ENCODE results near the gene TAS2R14.
A peak's percentile ranks its signal among the peaks of the same experiment; 100 is the strongest.

Gene TAS2R14

GRCh38 chr12:10939163-10939562 is at the start of gene TAS2R14:
TAS2R14 (minus strand) TSS chr12:10939263; CDS start chr12:10939207, 56 bp downstream.
- DNase-seq (ENCODE audit: low spot score): no peak

GRCh38 chr12:10986812-10987211 is 47.7 kb upstream of the TAS2R14 start, which contains the start of gene TAS2R50:
TAS2R50 (minus strand) TSS chr12:10986912; CDS start chr12:10986860, 52 bp downstream.
- no peak for DNase-seq (ENCODE audit: low spot score)

GRCh38 chr12:10982244-10982643 is 43.2 kb upstream of the TAS2R14 start:
- DNase-seq (ENCODE audit: low spot score): peak; percentile 88

GRCh38 chr12:10974965-10975364 is 35.9 kb upstream of the TAS2R14 start:
- no peak for DNase-seq (ENCODE audit: low spot score)

GRCh38 chr12:10968765-10969456 is 29.8 kb upstream of the TAS2R14 start:
- DNase-seq (ENCODE audit: low spot score): no peak

GRCh38 chr12:10967409-10967808 is 28.3 kb upstream of the TAS2R14 start:
- no peak for DNase-seq (ENCODE audit: low spot score)

GRCh38 chr12:10966314-10966713 is 27.3 kb upstream of the TAS2R14 start:
- no peak for DNase-seq (ENCODE audit: low spot score)

- DNase-seq (ENCODE audit: low spot score): no peak
Observed at GRCh38 chr12:10965476-10965875, 26.4 kb upstream of the TAS2R14 start.

GRCh38 chr12:10960211-10960610 is 21.1 kb upstream of the TAS2R14 start:
- DNase-seq (ENCODE audit: low spot score): no peak

GRCh38 chr12:10959804-10960203 is 20.7 kb upstream of the TAS2R14 start:
- DNase-seq (ENCODE audit: low spot score): no peak

- DNase-seq (ENCODE audit: low spot score): no peak
Observed at GRCh38 chr12:10957741-10958140, 18.7 kb upstream of the TAS2R14 start.

GRCh38 chr12:10956085-10956484 is 17.0 kb upstream of the TAS2R14 start:
- no peak for DNase-seq (ENCODE audit: low spot score)

GRCh38 chr12:10952645-10953044 is 13.6 kb upstream of the TAS2R14 start:
- no peak for DNase-seq (ENCODE audit: low spot score)

GRCh38 chr12:10943167-10943566 is 4.1 kb upstream of the TAS2R14 start:
- no peak for DNase-seq (ENCODE audit: low spot score)

- DNase-seq (ENCODE audit: low spot score): no peak
Observed at GRCh38 chr12:10941916-10942607, 3.0 kb upstream of the TAS2R14 start.

GRCh38 chr12:10941369-10941768 is 2.3 kb upstream of the TAS2R14 start:
- DNase-seq (ENCODE audit: low spot score): no peak

- DNase-seq (ENCODE audit: low spot score): no peak
Observed at GRCh38 chr12:10940389-10940788, 1.3 kb upstream of the TAS2R14 start.

GRCh38 chr12:10936506-10936905 is 2.6 kb downstream of the TAS2R14 start:
- DNase-seq (ENCODE audit: low spot score): no peak

- no peak for DNase-seq (ENCODE audit: low spot score)
Observed at GRCh38 chr12:10928746-10929286, 10.2 kb downstream of the TAS2R14 start, which contains the start of gene PRH2. PRH2 (plus strand) TSS chr12:10929236; CDS start chr12:10929274, 38 bp downstream.

GRCh38 chr12:10926269-10926668 is 12.8 kb downstream of the TAS2R14 start:
- DNase-seq (ENCODE audit: low spot score): no peak

- no peak for DNase-seq (ENCODE audit: low spot score)
Observed at GRCh38 chr12:10919809-10920208, 19.3 kb downstream of the TAS2R14 start.

GRCh38 chr12:10910380-10910779 is 28.7 kb downstream of the TAS2R14 start:
- no peak for DNase-seq (ENCODE audit: low spot score)

- no peak for DNase-seq (ENCODE audit: low spot score)
Observed at GRCh38 chr12:10909462-10909861, 29.6 kb downstream of the TAS2R14 start, which contains the start of gene TAS2R13. TAS2R13 (minus strand) TSS chr12:10909562; CDS start chr12:10909298, 264 bp downstream.
